ENCODE measurements around the gene IFI27L1. TPM values are rescaled to one million over a fixed set of nuclear protein-coding genes. Genes with fewer than 3 reads are reported as not detected.
A peak's percentile ranks its signal among the peaks of the same experiment; 100 is the strongest.

IFI27L1 gene
- total RNA-seq, 1 donor = 9.9 TPM

DNA sequence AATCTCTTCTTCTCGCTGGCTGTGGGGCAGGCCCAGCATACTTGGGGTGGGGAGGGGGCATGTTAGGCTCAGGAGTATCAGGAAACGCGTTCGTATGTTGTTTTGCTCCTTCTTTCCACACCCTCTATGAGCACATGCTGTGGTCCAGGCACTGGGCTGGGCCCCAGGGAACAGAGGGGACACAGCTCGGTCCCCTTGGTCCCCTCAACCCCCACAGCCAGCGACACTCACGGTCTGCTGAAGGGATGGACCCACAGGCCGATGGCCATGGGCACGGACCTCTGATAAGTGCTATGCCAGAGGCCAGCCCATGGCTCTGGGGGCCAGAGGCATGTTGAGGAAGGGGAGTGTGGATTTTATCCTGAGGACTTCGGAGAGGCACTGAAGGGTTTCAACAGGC is 35.6 kb downstream of the IFI27L1 start:
- TF ChIP-seq, protein P1, sequence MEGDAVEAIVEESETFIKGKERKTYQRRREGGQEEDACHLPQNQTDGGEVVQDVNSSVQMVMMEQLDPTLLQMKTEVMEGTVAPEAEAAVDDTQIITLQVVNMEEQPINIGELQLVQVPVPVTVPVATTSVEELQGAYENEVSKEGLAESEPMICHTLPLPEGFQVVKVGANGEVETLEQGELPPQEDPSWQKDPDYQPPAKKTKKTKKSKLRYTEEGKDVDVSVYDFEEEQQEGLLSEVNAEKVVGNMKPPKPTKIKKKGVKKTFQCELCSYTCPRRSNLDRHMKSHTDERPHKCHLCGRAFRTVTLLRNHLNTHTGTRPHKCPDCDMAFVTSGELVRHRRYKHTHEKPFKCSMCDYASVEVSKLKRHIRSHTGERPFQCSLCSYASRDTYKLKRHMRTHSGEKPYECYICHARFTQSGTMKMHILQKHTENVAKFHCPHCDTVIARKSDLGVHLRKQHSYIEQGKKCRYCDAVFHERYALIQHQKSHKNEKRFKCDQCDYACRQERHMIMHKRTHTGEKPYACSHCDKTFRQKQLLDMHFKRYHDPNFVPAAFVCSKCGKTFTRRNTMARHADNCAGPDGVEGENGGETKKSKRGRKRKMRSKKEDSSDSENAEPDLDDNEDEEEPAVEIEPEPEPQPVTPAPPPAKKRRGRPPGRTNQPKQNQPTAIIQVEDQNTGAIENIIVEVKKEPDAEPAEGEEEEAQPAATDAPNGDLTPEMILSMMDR (IDR thresholded peaks at IDR 0.05; ENCODE audit: insufficient read depth, low read depth, low read length) = no peak
- H3K4me3 ChIP-seq (ENCODE audit: low read depth, low read length) = no peak overlapping the region
- no peak for DNase-seq (ENCODE audit: low read depth)

DNA sequence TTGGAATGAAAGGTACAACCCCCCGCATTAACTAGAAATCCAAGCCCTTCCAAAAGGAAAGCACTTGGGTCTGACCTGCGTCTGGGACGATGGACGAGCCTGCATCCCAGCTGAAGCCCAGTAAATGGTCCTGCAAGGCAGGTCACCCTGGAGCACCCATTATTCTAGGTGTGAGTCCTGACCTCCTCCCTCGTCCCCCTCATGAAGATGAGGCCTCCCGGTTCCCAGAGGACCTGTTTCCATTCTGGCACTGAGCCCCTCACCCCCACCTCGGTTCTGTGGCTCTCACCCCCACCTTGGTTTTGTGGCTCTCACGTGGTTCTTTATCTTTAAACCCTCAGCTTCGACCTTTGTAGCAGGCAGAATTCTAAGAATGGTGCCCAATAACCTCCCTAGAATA is 36.7 kb downstream of the IFI27L1 start:
- TF ChIP-seq, protein P1 (IDR thresholded peaks at IDR 0.05; ENCODE audit: insufficient read depth, low read depth, low read length) = no peak
- DNase-seq (ENCODE audit: low read depth) = no peak
- no peak overlapping the region for H3K4me3 ChIP-seq (ENCODE audit: low read depth, low read length)

DNA sequence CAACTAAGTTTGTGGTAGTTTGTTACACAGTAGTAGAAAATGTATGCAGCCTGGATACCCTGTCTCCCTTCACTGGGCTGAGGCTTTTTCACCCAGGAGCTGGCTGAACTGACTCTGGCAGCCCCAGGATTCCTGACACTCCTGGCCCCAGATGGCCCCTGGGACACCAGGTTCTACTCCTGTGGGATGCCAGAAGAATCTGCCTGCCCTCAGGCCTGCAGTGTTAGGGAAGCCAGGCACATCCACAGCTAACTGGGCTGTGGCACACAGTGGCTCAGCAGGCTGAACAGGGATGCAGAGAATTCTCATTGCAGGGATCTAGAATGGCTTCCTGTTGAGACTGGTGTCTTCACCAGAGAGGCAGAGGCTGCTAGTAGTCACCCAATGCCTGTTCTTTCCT is 38.0 kb downstream of the IFI27L1 start:
- no peak overlapping the region for H3K4me3 ChIP-seq (ENCODE audit: low read depth, low read length)
- no peak for DNase-seq (ENCODE audit: low read depth)
- TF ChIP-seq, protein P1 (IDR thresholded peaks at IDR 0.05; ENCODE audit: insufficient read depth, low read depth, low read length) = no peak

GRCh38 chr14:94120667-94121340 is 39.7 kb downstream of the IFI27L1 start:
- no peak overlapping the region for H3K4me3 ChIP-seq (ENCODE audit: low read depth, low read length)
- TF ChIP-seq, protein P1 (IDR thresholded peaks at IDR 0.05; ENCODE audit: insufficient read depth, low read depth, low read length) = no peak
- peak; percentile 29 for DNase-seq (ENCODE audit: low read depth)

DNA sequence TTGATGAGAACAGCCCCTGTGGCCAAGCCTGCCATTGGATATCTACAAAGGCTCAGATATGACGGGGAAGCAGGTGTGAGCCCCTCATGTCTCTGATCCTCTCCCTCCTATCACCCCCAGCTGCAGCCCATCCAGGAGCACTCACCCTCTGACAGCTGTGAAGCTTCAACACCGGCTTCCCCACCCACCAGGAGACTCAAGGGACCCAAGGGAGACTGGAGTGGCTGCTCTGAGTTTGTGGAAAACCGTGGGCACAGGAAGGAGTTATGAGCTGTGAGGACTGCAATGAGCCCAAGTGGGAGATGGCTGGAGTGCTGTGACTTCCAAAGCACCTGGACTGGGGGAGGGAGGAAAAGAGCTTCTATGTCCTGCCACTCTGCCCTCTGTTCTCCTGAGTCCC is 40.4 kb downstream of the IFI27L1 start:
- TF ChIP-seq, protein P1 (IDR thresholded peaks at IDR 0.05; ENCODE audit: insufficient read depth, low read depth, low read length) = no peak
- no peak for DNase-seq (ENCODE audit: low read depth)
- H3K4me3 ChIP-seq (ENCODE audit: low read depth, low read length) = no peak overlapping the region

DNA sequence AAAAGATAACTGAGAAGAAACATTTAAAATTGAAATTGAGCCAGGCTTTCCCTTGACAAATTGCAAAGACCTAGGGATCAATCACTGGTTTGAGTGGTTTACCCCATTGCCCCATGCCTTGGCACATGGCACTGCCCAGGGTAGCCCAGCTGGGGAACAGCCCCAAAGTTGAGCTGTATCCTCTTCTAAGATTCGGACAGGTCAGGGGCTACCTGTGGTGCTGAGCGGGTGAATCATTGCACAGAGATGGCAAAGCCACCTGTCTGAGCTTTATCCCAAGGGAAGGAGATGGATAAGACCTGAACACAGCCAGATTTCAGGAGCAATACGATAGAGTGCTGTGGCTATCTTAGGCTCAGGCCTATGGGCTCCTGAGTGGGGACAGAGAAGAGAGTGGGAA is 41.3 kb downstream of the IFI27L1 start:
- DNase-seq (ENCODE audit: low read depth) = no peak
- H3K4me3 ChIP-seq (ENCODE audit: low read depth, low read length) = no peak overlapping the region
- TF ChIP-seq, protein P1 (IDR thresholded peaks at IDR 0.05; ENCODE audit: insufficient read depth, low read depth, low read length) = no peak

DNA sequence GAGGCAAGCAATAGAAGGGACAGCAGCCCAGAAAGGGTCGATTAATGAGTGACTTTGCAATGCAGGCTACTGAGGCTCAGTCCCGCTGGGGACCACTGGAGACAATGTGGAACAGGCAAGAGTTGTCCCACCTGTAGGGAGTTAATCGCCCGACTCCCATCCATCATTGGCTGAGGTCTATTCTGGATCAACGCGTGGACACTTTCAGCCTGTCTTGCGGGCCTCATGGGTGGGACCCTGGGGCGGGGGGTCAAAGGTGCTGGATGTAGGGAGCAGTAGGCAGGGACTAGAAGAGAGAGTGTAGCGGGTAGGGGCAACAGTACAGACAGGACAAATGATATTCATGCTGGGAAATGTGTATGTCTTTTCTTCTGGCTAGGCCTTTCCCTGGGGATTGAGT is 42.2 kb downstream of the IFI27L1 start:
- no peak overlapping the region for H3K4me3 ChIP-seq (ENCODE audit: low read depth, low read length)
- TF ChIP-seq, protein P1 (IDR thresholded peaks at IDR 0.05; ENCODE audit: insufficient read depth, low read depth, low read length) = no peak
- DNase-seq (ENCODE audit: low read depth) = no peak
